Measurements from ENCODE around the gene APBA2. TPM values are rescaled to one million over a fixed set of nuclear protein-coding genes. Genes with fewer than 3 reads are reported as not detected.

APBA2 gene
- total RNA-seq, 1 experiment from 2014 or later: not detected

GRCh38 chr15:29083161-29083560, 197.4 kb downstream of the APBA2 start:
- DNase-seq (ENCODE audit: low spot score): no peak

- no peak for DNase-seq (ENCODE audit: low spot score)
Observed at GRCh38 chr15:29083858-29084257, 198.1 kb downstream of the APBA2 start.

GRCh38 chr15:29086001-29086400, 200.2 kb downstream of the APBA2 start:
- DNase-seq (ENCODE audit: low spot score): no peak

- no peak for DNase-seq (ENCODE audit: low spot score)
Observed at GRCh38 chr15:29086891-29087290, 201.1 kb downstream of the APBA2 start.

GRCh38 chr15:29087521-29088285, 201.9 kb downstream of the APBA2 start:
- no peak for DNase-seq (ENCODE audit: low spot score)

GRCh38 chr15:29088666-29089065, 202.9 kb downstream of the APBA2 start:
- DNase-seq (ENCODE audit: low spot score): no peak

- no peak for DNase-seq (ENCODE audit: low spot score)
Observed at GRCh38 chr15:29089731-29090616, 204.2 kb downstream of the APBA2 start.

GRCh38 chr15:29090617-29091466, 205.1 kb downstream of the APBA2 start:
- DNase-seq (ENCODE audit: low spot score): peak; percentile 43

- no peak for DNase-seq (ENCODE audit: low spot score)
Observed at GRCh38 chr15:29091666-29092065, 205.9 kb downstream of the APBA2 start.

- no peak for DNase-seq (ENCODE audit: low spot score)
Observed at GRCh38 chr15:29092376-29093064, 206.7 kb downstream of the APBA2 start.

GRCh38 chr15:29093065-29093435, 207.3 kb downstream of the APBA2 start:
- DNase-seq (ENCODE audit: low spot score): no peak

- no peak for DNase-seq (ENCODE audit: low spot score)
Observed at GRCh38 chr15:29093696-29094343, 208.0 kb downstream of the APBA2 start.

GRCh38 chr15:29094711-29095110, 208.9 kb downstream of the APBA2 start:
- DNase-seq (ENCODE audit: low spot score): no peak

- DNase-seq (ENCODE audit: low spot score): no peak
Observed at GRCh38 chr15:29095746-29096145, 210.0 kb downstream of the APBA2 start.

- no peak for DNase-seq (ENCODE audit: low spot score)
Observed at GRCh38 chr15:29097168-29097567, 211.4 kb downstream of the APBA2 start.

- no peak for DNase-seq (ENCODE audit: low spot score)
Observed at GRCh38 chr15:29097971-29098370, 212.2 kb downstream of the APBA2 start.

GRCh38 chr15:29098652-29099051, 212.9 kb downstream of the APBA2 start:
- DNase-seq (ENCODE audit: low spot score): no peak

- no peak for DNase-seq (ENCODE audit: low spot score)
Observed at GRCh38 chr15:29099131-29099880, 213.5 kb downstream of the APBA2 start.

- DNase-seq (ENCODE audit: low spot score): no peak
Observed at GRCh38 chr15:29100486-29101000, 214.8 kb downstream of the APBA2 start.

GRCh38 chr15:29101491-29101890, 215.7 kb downstream of the APBA2 start:
- no peak for DNase-seq (ENCODE audit: low spot score)
